ENCODE results near the gene CHP1. TPM values are rescaled to one million over a fixed set of nuclear protein-coding genes. Genes with fewer than 3 reads are reported as not detected.

The CHP1 gene
- total RNA-seq, 1 donor, result 111 TPM

- TF ChIP-seq CTCF (IDR thresholded peaks at IDR 0.05; ENCODE audit: insufficient read depth, low read depth, low read length), result no peak
- no peak overlapping the region for H3K4me3 ChIP-seq (ENCODE audit: low read depth, low read length)
- DNase-seq (ENCODE audit: low read depth), result no peak
Measured at GRCh38 chr15:41205315-41205714, 25.8 kb upstream of the CHP1 start.

- TF ChIP-seq CTCF (IDR thresholded peaks at IDR 0.05; ENCODE audit: insufficient read depth, low read depth, low read length), result no peak
- DNase-seq (ENCODE audit: low read depth), result peak; percentile 23
- no peak overlapping the region for H3K4me3 ChIP-seq (ENCODE audit: low read depth, low read length)
Measured at GRCh38 chr15:41207687-41208448, 23.2 kb upstream of the CHP1 start.

DNA sequence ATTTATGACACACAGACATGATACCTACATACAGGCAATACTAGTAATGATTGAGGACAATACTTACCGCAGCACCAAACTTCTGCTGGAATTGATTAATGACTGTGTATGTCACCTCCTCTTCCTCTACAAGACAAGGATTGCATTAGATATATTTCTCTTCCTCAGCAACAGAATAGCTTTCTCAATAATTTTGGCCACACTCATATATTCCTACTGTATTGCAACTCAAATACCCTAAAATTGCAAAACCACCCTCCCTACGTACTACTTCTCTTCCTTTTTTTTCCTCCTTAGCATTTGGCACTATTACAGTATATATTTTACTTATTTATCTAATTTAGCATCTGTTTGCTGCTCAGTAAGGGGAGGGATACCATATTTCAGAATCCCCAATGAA lies 15.4 kb upstream of the CHP1 start:
- H3K4me3 ChIP-seq (ENCODE audit: low read depth, low read length), result no peak overlapping the region
- no peak for DNase-seq (ENCODE audit: low read depth)
- no peak for TF ChIP-seq CTCF (IDR thresholded peaks at IDR 0.05; ENCODE audit: insufficient read depth, low read depth, low read length)

DNA sequence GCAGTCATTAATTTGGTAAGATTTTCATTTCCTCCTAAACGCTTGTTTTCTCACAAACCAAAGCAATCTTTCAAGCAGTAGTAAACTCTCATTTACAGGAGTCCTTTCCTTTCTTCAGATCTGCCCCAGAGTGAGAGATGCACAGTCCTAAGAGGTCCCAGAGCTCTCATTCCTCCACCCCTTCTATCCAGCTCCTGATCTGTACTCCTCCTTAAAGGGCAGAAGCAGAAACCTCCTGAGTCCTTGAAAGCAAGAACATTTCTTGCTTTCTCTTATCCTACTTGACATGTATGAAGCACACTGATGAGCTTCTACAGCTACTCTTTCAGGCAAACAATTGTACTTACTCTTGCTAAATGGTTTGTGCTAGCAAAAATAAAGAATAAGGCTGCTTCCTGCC lies 12.2 kb upstream of the CHP1 start:
- no peak overlapping the region for H3K4me3 ChIP-seq (ENCODE audit: low read depth, low read length)
- no peak for TF ChIP-seq CTCF (IDR thresholded peaks at IDR 0.05; ENCODE audit: insufficient read depth, low read depth, low read length)
- DNase-seq (ENCODE audit: low read depth), result no peak

DNA sequence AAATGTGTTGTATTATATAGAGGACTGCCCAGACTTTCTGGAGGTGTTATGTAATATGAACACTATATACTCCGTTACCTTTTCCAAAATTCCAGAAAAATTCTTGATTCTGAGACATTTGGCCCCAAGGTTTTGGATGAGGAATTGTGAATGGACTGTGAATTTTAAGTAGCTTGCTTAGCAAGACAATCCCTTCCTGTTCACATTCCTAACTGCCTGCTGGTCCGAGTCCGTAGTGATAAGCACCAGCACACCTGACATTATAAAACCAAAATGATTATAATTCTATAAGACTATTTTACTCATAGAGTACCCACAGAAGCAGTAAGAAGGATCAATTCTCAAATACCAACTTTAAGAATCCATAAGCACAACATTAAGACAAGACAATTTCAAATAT lies 11.7 kb upstream of the CHP1 start:
- no peak overlapping the region for H3K4me3 ChIP-seq (ENCODE audit: low read depth, low read length)
- TF ChIP-seq CTCF (IDR thresholded peaks at IDR 0.05; ENCODE audit: insufficient read depth, low read depth, low read length), result no peak
- DNase-seq (ENCODE audit: low read depth), result no peak

DNA sequence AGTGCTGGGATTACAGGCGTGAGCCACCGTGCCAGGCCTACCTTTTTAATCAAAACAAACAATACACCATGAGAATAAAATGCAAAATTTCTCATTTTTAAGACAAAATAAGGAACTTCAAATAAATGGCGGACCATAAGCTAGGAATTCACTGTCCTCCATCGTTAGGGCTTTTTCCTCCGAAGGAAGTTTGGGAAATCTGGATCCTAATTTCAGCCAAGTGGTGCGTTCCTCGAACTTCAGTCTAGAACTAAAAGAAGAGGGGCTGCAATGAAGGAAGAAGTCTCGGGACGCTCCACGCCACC lies 771 bp upstream of the CHP1 start:
- H3K4me3 ChIP-seq (ENCODE audit: low read depth, low read length), result peak overlapping the region; percentile 97

More for the DNA sequence above, 771 bp upstream of the CHP1 start:
- no peak for DNase-seq (ENCODE audit: low read depth)
- TF ChIP-seq CTCF (IDR thresholded peaks at IDR 0.05; ENCODE audit: insufficient read depth, low read depth, low read length), result no peak
